Stimulated activated naive CD8-positive, alpha-beta T cell treated with anti-CD3 and anti-CD28 coated beads, Interleukin-15, Interleukin-2, amounts not matched to agents 100 U/mL and 50 U/mL, for 24 hours (primary cell): Measurements from ENCODE around the gene TEKTIP1.

Experiments used
- ATAC-seq: fragments of 150-1000 bp; cut with Tn5 transposase; one replicate; pipeline ENCODE4 v1.10.0; 2021
- DNase-seq: peaks from one replicate; pipeline ENCODE4 v3.0.0; 2021

TEKTIP1 gene

GRCh38 chr19:3538965-3539755 is at the start of gene TEKTIP1:
TEKTIP1 (plus strand) TSS chr19:3539174; CDS start chr19:3539178, 4 bp downstream.
- ATAC-seq (no peak), DNase-seq (no peak)

GRCh38 chr19:3491396-3492119 is 47.4 kb upstream of the TEKTIP1 start:
- no peak for DNase-seq
- ATAC-seq = no peak

GRCh38 chr19:3492131-3492839 is 46.7 kb upstream of the TEKTIP1 start:
- no peak for ATAC-seq
- DNase-seq = no peak

- DNase-seq = no peak
- ATAC-seq = no peak
These were observed 46.1 kb upstream of the TEKTIP1 start for GRCh38 chr19:3492919-3493318.

- DNase-seq (no peak), ATAC-seq (no peak)
These were observed 45.3 kb upstream of the TEKTIP1 start for GRCh38 chr19:3493651-3494050.

- peak; percentile 58 for DNase-seq
- ATAC-seq = peak; percentile 53
These were observed 44.9 kb upstream of the TEKTIP1 start for GRCh38 chr19:3494051-3494450.

GRCh38 chr19:3494559-3494958 is 44.4 kb upstream of the TEKTIP1 start:
- ATAC-seq (peak; percentile 56), DNase-seq (peak; percentile 67)

- DNase-seq (no peak), ATAC-seq (no peak)
These were observed 42.3 kb upstream of the TEKTIP1 start for GRCh38 chr19:3496392-3497273.

GRCh38 chr19:3497757-3498520 is 41.0 kb upstream of the TEKTIP1 start:
- ATAC-seq (no peak), DNase-seq (no peak)

GRCh38 chr19:3499738-3500428 is 39.1 kb upstream of the TEKTIP1 start:
- no peak for ATAC-seq
- DNase-seq = no peak

GRCh38 chr19:3500429-3501101 is 38.4 kb upstream of the TEKTIP1 start, which contains the start of gene DOHH:
DOHH (minus strand) TSS chr19:3500674; CDS start chr19:3496814, 3,860 bp downstream.
- DNase-seq (peak; percentile 96), ATAC-seq (peak; percentile 82)

- no peak for DNase-seq
- ATAC-seq = no peak
These were observed 37.2 kb upstream of the TEKTIP1 start for GRCh38 chr19:3501780-3502179.

- DNase-seq = no peak
These were observed 35.9 kb upstream of the TEKTIP1 start for GRCh38 chr19:3503036-3503572.

GRCh38 chr19:3504735-3505134 is 34.2 kb upstream of the TEKTIP1 start:
- no peak for DNase-seq
- ATAC-seq = no peak

More at GRCh38 chr19:3503036-3503572, 35.9 kb upstream of the TEKTIP1 start:
- ATAC-seq = no peak

GRCh38 chr19:3505598-3506383 is 33.2 kb upstream of the TEKTIP1 start, which contains the start of gene FZR1:
FZR1 (plus strand) TSS chr19:3506311; CDS start chr19:3522990, 16,679 bp downstream.
- ATAC-seq (peak; percentile 93), DNase-seq (peak; percentile 100)

- DNase-seq = peak; percentile 41
These were observed 32.3 kb upstream of the TEKTIP1 start for GRCh38 chr19:3506384-3507340.

More at GRCh38 chr19:3506384-3507340, 32.3 kb upstream of the TEKTIP1 start:
- ATAC-seq = no peak
